ENCODE results near the gene ZFP64.

The ZFP64 gene

DNA sequence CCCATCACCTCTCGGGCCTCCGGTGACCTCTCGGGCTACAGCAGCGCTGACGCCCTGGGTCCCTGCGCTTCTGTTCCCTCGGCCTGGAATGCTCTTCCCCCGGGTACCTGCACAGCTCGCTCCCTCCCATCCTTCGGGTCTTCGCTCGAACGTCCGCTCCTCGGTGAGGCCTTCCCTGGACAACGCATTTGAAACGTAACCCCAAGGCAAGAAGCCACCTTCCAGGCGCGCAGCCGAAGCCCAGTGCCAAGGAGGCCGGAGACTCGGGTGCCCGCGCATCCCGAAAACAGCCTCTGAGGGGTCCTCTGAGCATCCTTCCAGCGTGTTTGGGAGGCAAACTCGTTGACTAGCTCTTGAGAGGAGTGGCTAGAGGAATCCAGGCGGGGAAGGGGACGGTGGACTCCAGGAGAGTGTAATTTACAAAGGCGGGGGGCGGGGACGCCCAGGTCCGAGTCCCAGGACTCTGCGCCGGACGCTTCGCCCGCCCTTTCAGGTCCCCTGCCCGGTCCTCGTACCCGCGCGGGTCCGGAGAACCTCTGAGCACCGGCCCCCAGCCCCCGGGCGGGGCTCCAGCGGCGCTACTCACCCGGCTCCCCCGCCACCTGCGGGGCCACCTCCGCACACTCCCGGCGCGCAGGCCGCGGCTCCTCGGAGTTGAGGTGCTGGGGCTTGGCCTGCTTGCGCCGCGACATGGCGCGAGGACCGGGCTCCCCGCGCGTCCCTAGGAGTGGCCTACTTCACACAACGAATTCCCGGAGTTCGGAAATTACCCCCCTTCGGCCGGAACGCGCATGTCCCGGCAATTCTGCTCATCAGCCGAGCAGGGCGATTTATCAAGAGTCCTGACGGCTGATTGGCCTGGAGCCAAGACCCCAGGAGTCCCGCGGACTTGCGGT, 86.8 kb downstream of the ZFP64 start:
- DNase-seq (ENCODE audit: low read depth) = peak; percentile 34

DNA sequence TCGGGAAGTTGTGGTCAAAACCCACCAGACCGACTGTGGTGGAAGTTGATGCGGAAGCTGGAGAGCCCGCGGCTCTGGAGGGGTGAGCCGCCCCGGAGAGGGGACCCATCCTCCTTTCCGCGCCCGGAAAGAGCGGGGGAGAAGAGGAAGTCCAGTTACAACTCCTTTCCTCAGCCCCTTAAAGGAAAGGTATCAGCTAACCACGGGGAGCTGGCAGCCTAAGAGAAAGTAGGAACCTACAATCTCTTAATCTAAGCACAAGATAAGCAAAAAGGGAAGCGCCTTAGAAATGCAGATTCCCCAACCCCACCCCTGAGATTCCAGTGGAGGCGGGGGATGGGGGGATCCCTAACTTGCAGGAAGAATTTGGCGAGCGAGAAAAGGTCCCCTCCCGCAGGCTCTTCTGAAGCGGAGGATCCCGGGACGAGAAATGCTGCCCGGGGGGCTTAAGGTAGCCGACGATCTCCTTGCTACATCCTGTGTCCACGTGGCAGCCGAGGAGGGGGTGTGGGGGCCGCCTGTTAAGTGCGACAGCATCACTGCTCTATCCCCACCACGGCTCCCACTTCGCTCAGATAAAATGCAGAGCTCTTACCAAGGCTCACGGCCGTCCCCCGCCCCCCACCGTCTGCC, 87.5 kb downstream of the ZFP64 start:
- DNase-seq (ENCODE audit: low read depth) = peak; percentile 11

DNA sequence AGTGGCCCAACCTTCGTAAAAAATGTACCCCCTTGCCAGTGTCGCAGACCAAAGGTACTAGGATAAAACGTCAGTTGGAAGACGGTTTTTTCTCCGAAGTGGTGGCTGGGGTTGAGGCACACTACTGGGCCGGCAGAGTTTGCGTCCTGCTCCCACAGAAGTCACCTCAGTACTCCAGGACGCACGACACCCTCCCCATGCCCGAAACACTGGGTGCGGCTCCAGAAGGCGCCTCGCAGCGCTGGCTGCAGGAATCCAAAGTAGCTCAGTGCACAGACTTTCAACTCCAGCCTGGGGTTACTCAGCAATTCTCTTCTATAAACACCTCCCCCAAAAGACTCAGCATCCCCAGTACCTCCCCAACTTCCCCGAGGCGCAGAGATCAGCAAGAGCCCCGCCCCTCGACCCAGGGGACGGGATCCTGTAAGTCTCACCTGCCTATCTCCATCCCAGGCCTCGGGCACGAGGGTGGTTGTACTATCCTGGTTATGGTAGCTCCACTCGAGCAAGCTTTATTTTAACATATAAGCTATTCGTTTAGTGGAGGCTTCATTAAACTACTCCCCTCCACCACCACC, 88.2 kb downstream of the ZFP64 start:
- peak; percentile 18 for DNase-seq (ENCODE audit: low read depth)

DNA sequence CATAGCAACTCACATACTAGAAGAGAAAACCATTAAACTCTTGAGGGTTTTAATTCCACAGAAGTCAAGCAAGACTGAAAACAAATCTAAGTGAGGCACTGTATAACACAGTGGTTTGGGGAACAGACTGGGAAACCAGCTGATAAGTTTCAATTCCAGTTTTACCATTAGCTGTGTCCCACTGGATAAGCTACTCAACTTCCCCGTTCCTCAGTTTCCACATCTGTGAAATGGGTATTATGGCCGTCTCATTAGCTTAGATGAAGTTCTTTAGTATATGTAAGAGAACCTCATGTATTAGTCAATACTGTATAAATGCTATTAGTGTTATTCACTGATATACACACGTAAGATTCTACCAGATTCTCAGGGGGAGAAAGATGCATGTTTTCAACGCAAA, 89.0 kb downstream of the ZFP64 start:
- no peak for DNase-seq (ENCODE audit: low read depth)

GRCh38 chr20:52102126-52102525, 89.5 kb downstream of the ZFP64 start:
- no peak for DNase-seq (ENCODE audit: low read depth)
